Measurements from ENCODE around the gene CEP85L.

- TF ChIP-seq, protein P1, sequence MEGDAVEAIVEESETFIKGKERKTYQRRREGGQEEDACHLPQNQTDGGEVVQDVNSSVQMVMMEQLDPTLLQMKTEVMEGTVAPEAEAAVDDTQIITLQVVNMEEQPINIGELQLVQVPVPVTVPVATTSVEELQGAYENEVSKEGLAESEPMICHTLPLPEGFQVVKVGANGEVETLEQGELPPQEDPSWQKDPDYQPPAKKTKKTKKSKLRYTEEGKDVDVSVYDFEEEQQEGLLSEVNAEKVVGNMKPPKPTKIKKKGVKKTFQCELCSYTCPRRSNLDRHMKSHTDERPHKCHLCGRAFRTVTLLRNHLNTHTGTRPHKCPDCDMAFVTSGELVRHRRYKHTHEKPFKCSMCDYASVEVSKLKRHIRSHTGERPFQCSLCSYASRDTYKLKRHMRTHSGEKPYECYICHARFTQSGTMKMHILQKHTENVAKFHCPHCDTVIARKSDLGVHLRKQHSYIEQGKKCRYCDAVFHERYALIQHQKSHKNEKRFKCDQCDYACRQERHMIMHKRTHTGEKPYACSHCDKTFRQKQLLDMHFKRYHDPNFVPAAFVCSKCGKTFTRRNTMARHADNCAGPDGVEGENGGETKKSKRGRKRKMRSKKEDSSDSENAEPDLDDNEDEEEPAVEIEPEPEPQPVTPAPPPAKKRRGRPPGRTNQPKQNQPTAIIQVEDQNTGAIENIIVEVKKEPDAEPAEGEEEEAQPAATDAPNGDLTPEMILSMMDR (IDR thresholded peaks at IDR 0.05; ENCODE audit: insufficient read depth, low read length), result no peak
- no peak for TF ChIP-seq GABPA (IDR thresholded peaks at IDR 0.05; ENCODE audit: low read depth)
- TF ChIP-seq, protein P2, sequence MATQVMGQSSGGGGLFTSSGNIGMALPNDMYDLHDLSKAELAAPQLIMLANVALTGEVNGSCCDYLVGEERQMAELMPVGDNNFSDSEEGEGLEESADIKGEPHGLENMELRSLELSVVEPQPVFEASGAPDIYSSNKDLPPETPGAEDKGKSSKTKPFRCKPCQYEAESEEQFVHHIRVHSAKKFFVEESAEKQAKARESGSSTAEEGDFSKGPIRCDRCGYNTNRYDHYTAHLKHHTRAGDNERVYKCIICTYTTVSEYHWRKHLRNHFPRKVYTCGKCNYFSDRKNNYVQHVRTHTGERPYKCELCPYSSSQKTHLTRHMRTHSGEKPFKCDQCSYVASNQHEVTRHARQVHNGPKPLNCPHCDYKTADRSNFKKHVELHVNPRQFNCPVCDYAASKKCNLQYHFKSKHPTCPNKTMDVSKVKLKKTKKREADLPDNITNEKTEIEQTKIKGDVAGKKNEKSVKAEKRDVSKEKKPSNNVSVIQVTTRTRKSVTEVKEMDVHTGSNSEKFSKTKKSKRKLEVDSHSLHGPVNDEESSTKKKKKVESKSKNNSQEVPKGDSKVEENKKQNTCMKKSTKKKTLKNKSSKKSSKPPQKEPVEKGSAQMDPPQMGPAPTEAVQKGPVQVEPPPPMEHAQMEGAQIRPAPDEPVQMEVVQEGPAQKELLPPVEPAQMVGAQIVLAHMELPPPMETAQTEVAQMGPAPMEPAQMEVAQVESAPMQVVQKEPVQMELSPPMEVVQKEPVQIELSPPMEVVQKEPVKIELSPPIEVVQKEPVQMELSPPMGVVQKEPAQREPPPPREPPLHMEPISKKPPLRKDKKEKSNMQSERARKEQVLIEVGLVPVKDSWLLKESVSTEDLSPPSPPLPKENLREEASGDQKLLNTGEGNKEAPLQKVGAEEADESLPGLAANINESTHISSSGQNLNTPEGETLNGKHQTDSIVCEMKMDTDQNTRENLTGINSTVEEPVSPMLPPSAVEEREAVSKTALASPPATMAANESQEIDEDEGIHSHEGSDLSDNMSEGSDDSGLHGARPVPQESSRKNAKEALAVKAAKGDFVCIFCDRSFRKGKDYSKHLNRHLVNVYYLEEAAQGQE (IDR thresholded peaks at IDR 0.05; ENCODE audit: insufficient replicate concordance, low read depth), result no peak
- no peak for TF ChIP-seq POLR2AphosphoS5 (IDR thresholded peaks at IDR 0.05; ENCODE audit: low read depth)
Measured at GRCh38 chr6:118606858-118607257, 44.5 kb downstream of the CEP85L start.
